Motor neuron (in vitro differentiated cells): ENCODE data around the gene AUTS2. TPM values are rescaled to one million over a fixed set of nuclear protein-coding genes. Genes with fewer than 3 reads are reported as not detected.

Experiments used
- ATAC-seq, 8 experiments: fragments of 200-7000 bp; cut with Tn5 transposase; replicated peaks in 6 of 8; 2 replicates each; pipeline ENCODE4 v1.8.0; 2021; ENCODE audit warnings: mild to moderate bottlenecking in 8 of 8, moderate library complexity in 8 of 8
- H3K27ac ChIP-seq, 2 donors: fragments of 250-450 bp; sonication (Bioruptor Pico); 2 replicates each; pipeline ENCODE4 v1.9.0; 2021; ENCODE audit warnings: antibody characterized with exemption in 2 of 2, mild to moderate bottlenecking in 2 of 2, moderate library complexity in 1 of 2
- H3K4me1 ChIP-seq, 2 donors: fragments of 250-450 bp; sonication (Bioruptor Pico); replicated peaks in 1 of 2; 2 replicates each; pipeline ENCODE4 v1.6.1; 2021; ENCODE audit warnings: antibody characterized with exemption in 2 of 2, mild to moderate bottlenecking in 2 of 2, moderate library complexity in 1 of 2
- H3K4me3 ChIP-seq, 5 donors: fragments of 250-450 bp; sonication (Bioruptor Pico); 2 replicates each; pipeline ENCODE4 v1.9.0; 2021; ENCODE audit warnings: antibody characterized with exemption in 5 of 5, mild to moderate bottlenecking in 5 of 5, moderate library complexity in 4 of 5
- WGBS, 10 experiments: fragments of 450-650 bp; shearing (Covaris generic); methylation state at CpG; one replicate each; pipeline ENCODE4 v1.0.0; 2022; 5-methylcytosine and 5-hydroxymethylcytosine counted together
- in situ Hi-C, 9 experiments: fragments of 400-800 bp; cut with MboI; loops; one replicate each; pipeline ENCODE4 v1.15.0; 2021; ENCODE audit warnings: low sequenced_read_pairs in 9 of 9, low pct_unique_long_range_greater_than_20kb in 2 of 9; ENCODE audit not compliant: unreplicated experiment in 9 of 9
- total RNA-seq, 8 experiments: library from RNA; unstranded; fragments of 300-600 nt; gene quantifications; 2 replicates each; pipeline versions ENCODE4 v1.2.3 to v1.2.4, GENCODE V29; 2022

AUTS2 gene
- total RNA-seq, 8 experiments from 2014 or later = 0.49 to 68.6 (median 32.2) TPM

- WGBS, 10 experiments = 18 to 100% (median 94%) methylated on average over 1 to 4 of the region's 4 CpGs; no CpG with 5 or more reads in 2 of the 10 experiments
- no peak overlapping the region for H3K27ac ChIP-seq
- in situ Hi-C loops = no loop called here
- no peak for ATAC-seq
- no peak overlapping the region for H3K4me3 ChIP-seq
- H3K4me1 ChIP-seq = peaks cover 42 to 68% of the 10 kb centered on the region in 2 donors
Measured at GRCh38 chr7:70570029-70570428, 971.8 kb downstream of the AUTS2 start.

- Histone ChIP-seq H3K4me3 (no peak overlapping the region), H3K27ac (no peak overlapping the region), H3K4me1 (peaks cover 50 to 77% of the 10 kb centered on the region in 2 donors)
- ATAC-seq = no peak
- WGBS, 10 experiments = 0 to 100% (median 56%) methylated on average over 1 to 3 of the region's 3 CpGs; no CpG with 5 or more reads in 1 of the 10 experiments
- in situ Hi-C loops = no loop called here
Measured at GRCh38 chr7:70570961-70571360, 972.7 kb downstream of the AUTS2 start.

- in situ Hi-C loops = no loop called here
- Histone ChIP-seq H3K4me1 (peaks cover 50 to 77% of the 10 kb centered on the region in 2 donors), H3K4me3 (no peak overlapping the region), H3K27ac (peak overlapping the region in 1 of 2 donors; percentile 3)
- ATAC-seq = peak in 3 of 8 experiments; percentile 5 to 18 (median 5)
- WGBS, 10 experiments = 40 to 100% (median 79%) methylated on average over 1 to 4 of the region's 5 CpGs; no CpG with 5 or more reads in 4 of the 10 experiments
Measured at GRCh38 chr7:70571403-70571934, 973.2 kb downstream of the AUTS2 start.

- WGBS, 10 experiments = 50 to 82% (median 60%) methylated on average over 1 to 5 of the region's 10 CpGs; no CpG with 5 or more reads in 5 of the 10 experiments
- in situ Hi-C loops = no loop called here
- peak overlapping the region in 1 of 2 donors; percentile 3 for H3K27ac ChIP-seq
- ATAC-seq = peak in 4 of 8 experiments; percentile 13 to 59 (median 20)
- peaks cover 48 to 72% of the 10 kb centered on the region in 2 donors for H3K4me1 ChIP-seq
- no peak overlapping the region for H3K4me3 ChIP-seq
Measured at GRCh38 chr7:70571961-70572360, 973.7 kb downstream of the AUTS2 start.

GRCh38 chr7:70572571-70572970 is 974.3 kb downstream of the AUTS2 start:
- no peak overlapping the region for H3K4me3 ChIP-seq
- ATAC-seq = peak in 3 of 8 experiments; percentile 42 to 47 (median 44)
- in situ Hi-C loops = no loop called here
- peaks cover 48 to 69% of the 10 kb centered on the region in 2 donors for H3K4me1 ChIP-seq
- WGBS, 10 experiments = 0 to 70% (median 23%) methylated on average over 5 to 6 of the region's 6 CpGs; no CpG with 5 or more reads in 3 of the 10 experiments
- H3K27ac ChIP-seq = no peak overlapping the region

- Histone ChIP-seq H3K4me1 (peaks cover 48 to 69% of the 10 kb centered on the region in 2 donors), H3K4me3 (no peak overlapping the region), H3K27ac (no peak overlapping the region)
- peak in 5 of 8 experiments; percentile 52 to 85 (median 76) for ATAC-seq
- WGBS, 10 experiments = 0 to 70% (median 11%) methylated on average over 2 to 7 of the region's 9 CpGs
- in situ Hi-C loops = no loop called here
Measured at GRCh38 chr7:70573071-70573661, 974.9 kb downstream of the AUTS2 start.

GRCh38 chr7:70573696-70574095 is 975.4 kb downstream of the AUTS2 start:
- H3K4me3 ChIP-seq = no peak overlapping the region
- no peak overlapping the region for H3K27ac ChIP-seq
- in situ Hi-C loops = no loop called here
- H3K4me1 ChIP-seq = peaks cover 48 to 66% of the 10 kb centered on the region in 2 donors
- ATAC-seq = no peak
- 0 to 71% (median 36%) methylated on average over 1 to 3 of the region's 3 CpGs; no CpG with 5 or more reads in 1 of the 10 experiments for WGBS, 10 experiments

GRCh38 chr7:70574314-70574834 is 976.1 kb downstream of the AUTS2 start:
- in situ Hi-C loops = no loop called here
- no peak for ATAC-seq
- WGBS, 10 experiments = 13 to 100% (median 54%) methylated on average over 1 to 5 of the region's 5 CpGs

GRCh38 chr7:70574970-70575799 is 976.9 kb downstream of the AUTS2 start:
- in situ Hi-C loops = no loop called here
- 0 to 100% (median 41%) methylated on average over 1 to 7 of the region's 11 CpGs; no CpG with 5 or more reads in 1 of the 10 experiments for WGBS, 10 experiments
- Histone ChIP-seq H3K4me3 (no peak overlapping the region), H3K4me1 (peaks cover 52 to 60% of the 10 kb centered on the region in 2 donors), H3K27ac (no peak overlapping the region)
- peak in 5 of 8 experiments; percentile 49 to 76 (median 68) for ATAC-seq

More at GRCh38 chr7:70574314-70574834, 976.1 kb downstream of the AUTS2 start:
- H3K27ac ChIP-seq = no peak overlapping the region
- no peak overlapping the region for H3K4me3 ChIP-seq
- peaks cover 46 to 61% of the 10 kb centered on the region in 2 donors for H3K4me1 ChIP-seq

GRCh38 chr7:70577078-70577477 is 978.8 kb downstream of the AUTS2 start:
- 10 to 100% (median 67%) methylated on average over 1 to 2 of the region's 2 CpGs for WGBS, 10 experiments
- in situ Hi-C loops = no loop called here
- Histone ChIP-seq H3K4me1 (peaks cover 44 to 52% of the 10 kb centered on the region in 2 donors), H3K4me3 (no peak overlapping the region), H3K27ac (no peak overlapping the region)
- ATAC-seq = no peak

GRCh38 chr7:70578131-70578530 is 979.9 kb downstream of the AUTS2 start:
- Histone ChIP-seq H3K4me1 (peaks cover 49 to 54% of the 10 kb centered on the region in 2 donors), H3K27ac (no peak overlapping the region), H3K4me3 (no peak overlapping the region)
- WGBS, 10 experiments = 0 to 100% (median 90%) methylated on average over 1 to 3 of the region's 3 CpGs; no CpG with 5 or more reads in 1 of the 10 experiments
- in situ Hi-C loops = no loop called here
- no peak for ATAC-seq

GRCh38 chr7:70579397-70580097 is 981.3 kb downstream of the AUTS2 start:
- Histone ChIP-seq H3K27ac (no peak overlapping the region), H3K4me1 (peaks cover 49 to 54% of the 10 kb centered on the region in 2 donors), H3K4me3 (no peak overlapping the region)
- in situ Hi-C loops = no loop called here
- ATAC-seq = no peak
- 27 to 100% (median 73%) methylated on average over 1 to 4 of the region's 6 CpGs; no CpG with 5 or more reads in 2 of the 10 experiments for WGBS, 10 experiments
